ENCODE data around the gene EPS15.
"Not testable (repeated sequence)": the region's sequence is repeated elsewhere in the genome, so short reads cannot be mapped to it uniquely, and the experiment has no call there.

EPS15 gene

DNA sequence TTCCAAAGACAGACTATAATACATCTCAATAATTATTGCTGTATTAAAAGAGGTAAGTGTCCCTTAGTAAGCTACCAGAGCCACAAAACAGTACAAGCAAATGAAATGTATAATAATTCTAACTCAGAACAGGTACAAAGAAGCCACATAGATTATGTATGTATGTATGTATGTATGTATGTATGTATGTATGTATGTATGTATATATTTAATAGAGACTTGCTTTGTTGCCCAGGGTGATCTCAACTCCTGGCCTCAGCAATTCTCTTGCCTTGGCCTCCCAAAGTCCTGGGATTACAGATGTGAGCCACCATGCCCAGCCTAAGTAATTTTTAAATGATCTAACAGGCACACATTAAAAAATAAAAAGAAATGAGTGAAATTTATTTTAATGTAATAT is 86.9 kb downstream of the EPS15 start:
- no peak for DNase-seq

GRCh38 chr1:51427438-51427837 is 91.6 kb downstream of the EPS15 start:
- DNase-seq = no peak

- no peak for DNase-seq
Observed at GRCh38 chr1:51425955-51426354, 93.1 kb downstream of the EPS15 start.

- DNase-seq = no peak
Observed at GRCh38 chr1:51425273-51425672, 93.8 kb downstream of the EPS15 start.

DNA sequence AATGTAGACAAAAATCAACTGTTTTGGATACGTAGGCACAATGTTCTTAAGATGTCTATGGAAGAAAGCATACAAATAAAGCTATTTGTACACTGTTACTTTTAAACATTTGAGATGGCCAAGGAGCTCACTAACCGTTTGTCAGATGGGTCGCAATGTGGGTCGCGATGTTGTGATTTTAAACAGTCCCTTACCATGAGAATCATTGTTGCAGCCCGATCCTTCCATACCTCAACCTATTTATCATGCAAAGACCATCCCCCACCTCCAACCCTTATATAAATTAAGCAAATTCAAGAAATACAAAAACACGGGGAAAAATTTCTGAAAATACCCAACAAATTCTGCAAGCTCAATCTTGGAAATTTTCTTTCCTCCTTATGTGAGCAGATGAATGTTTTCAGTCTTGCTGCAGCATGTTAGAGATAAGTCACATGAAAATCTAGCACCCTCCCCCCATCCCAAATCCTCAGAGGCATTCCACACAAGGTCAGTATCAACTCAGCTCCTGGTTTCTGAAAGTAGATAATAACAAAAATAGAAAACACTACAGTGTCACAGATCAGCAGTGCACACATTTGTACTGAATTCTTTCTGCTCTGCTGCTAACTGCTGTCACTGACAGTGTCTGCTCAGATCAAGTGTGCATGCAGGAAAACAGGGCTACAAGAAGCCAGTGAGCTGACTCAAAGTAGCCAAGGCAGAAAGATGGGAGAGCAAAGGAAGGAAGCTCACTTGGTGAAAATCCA is 95.8 kb downstream of the EPS15 start:
- DNase-seq = peak in 9 of 56 donors; percentile 2 to 31 (median 6)

- peak in 1 of 56 donors; percentile 9 for DNase-seq
Observed at GRCh38 chr1:51422367-51423072, 96.5 kb downstream of the EPS15 start.

DNA sequence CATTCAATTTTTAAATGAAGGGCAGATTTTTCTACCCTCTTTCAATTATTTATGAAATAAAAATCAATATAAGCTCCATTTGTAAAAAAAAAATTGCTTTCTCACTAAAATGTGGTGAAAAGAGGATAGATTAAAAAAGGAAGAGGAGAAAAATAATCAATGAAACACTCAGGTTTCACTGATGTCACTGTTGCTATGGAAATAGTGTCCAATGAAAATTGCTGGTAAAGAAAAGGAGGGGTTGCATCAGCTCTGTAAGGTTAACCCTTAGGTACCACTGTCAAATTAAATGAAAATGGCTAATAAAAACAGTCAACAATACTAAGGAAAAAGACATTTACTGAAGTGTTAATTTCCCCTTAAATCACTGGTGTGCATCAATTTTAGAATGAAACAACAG is 97.1 kb downstream of the EPS15 start:
- DNase-seq = peak in 1 of 56 donors; percentile 18

- DNase-seq = no peak
Observed at GRCh38 chr1:51420867-51421627, 98.0 kb downstream of the EPS15 start.

DNA sequence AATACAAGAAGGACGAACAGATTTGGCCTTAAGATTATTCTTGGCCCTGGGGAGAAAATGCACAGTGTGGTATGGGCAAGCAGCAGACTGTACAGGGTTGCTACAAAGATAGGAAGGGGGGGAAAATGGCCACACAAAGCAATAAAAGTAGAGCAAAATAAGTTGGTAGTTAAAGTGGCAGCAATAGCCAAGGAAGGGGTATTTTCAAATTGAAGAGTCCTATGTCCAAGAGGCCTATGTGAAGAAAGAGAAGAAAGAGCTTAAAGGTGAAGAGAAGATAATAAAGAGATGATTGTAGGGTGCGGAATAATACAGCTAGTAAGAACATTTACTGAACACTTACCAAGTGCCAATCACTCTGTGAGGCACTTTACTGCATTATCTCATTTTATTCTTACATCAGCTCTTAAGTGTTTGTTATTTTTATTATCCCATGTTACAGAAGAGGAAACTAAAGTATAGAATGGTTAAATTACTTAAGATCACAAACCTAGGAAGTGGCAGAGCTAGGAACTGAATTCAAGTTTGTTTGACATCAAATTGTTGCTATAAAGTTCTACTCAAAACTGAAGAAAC is 100.6 kb downstream of the EPS15 start:
- DNase-seq = no peak

- no peak for DNase-seq
Observed at GRCh38 chr1:51417496-51418383, 101.3 kb downstream of the EPS15 start.

GRCh38 chr1:51416910-51417309 is 102.2 kb downstream of the EPS15 start:
- DNase-seq = no peak

- peak in 2 of 56 donors; percentile 1 to 2 for DNase-seq
Observed at GRCh38 chr1:51415963-51416362, 103.1 kb downstream of the EPS15 start.

- DNase-seq = no peak
Observed at GRCh38 chr1:51414811-51415210, 104.3 kb downstream of the EPS15 start.

GRCh38 chr1:51411820-51412219 is 107.2 kb downstream of the EPS15 start:
- DNase-seq = not testable (repeated sequence)

DNA sequence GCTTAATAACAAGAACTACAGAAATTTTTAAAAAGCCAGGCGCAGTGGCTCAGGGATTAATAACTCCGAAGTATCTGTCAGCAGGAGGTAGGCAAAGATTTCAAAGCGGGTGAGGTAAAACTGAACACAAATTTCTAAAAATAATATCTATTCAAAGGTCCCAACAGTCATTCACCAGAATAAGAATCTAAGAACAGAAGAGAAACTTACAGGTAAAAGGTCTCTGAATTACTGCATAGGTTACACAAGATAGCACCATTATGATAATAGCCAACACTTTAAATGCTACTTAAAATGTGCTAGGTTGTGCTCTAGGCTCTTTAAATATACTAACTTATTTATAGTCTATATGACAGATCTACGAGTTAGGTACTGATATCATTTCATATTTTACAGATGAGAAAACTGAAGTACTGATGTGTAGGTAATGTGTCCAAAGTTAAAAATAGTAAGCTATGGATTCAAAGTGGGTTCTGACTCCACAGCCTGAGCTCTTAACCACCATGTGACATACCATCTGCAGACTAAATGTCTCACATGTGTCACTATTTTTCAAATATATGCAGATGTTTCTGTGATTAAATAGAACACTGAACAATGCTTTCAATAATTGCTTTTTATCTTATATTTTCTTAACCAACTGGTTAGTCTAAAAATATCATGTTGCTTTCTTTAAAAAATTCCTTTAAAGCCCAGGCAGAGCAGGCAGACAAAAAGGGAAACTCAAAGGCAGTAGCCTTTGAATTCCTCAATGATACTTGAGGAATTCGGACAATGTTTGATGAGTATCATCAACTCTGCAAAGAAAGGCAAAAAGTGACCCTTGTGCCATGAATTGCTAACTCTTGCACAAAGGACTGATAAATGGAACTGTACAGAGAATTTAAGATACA is 108.3 kb downstream of the EPS15 start:
- no peak for DNase-seq

- DNase-seq = not testable (repeated sequence)
Observed at GRCh38 chr1:51409755-51410541, 109.1 kb downstream of the EPS15 start.

GRCh38 chr1:51392241-51392640 is 126.8 kb downstream of the EPS15 start:
- no peak for DNase-seq

DNA sequence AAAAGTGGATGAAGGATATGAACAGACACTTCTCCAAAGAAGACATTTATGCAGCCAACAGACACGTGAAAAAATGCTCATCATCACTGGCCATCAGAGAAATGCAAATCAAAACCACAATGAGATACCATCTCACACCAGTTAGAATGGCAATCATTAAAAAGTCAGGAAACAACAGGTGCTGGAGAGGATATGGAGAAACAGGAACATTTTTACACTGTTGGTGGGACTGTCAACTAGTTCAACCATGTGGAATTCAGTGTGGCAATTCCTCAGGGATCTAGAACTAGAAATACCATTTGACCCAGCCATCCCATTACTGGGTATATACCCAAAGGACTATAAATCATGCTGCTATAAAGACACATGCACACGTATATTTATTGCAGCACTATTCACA is 128.4 kb downstream of the EPS15 start:
- not testable (repeated sequence) for DNase-seq

DNA sequence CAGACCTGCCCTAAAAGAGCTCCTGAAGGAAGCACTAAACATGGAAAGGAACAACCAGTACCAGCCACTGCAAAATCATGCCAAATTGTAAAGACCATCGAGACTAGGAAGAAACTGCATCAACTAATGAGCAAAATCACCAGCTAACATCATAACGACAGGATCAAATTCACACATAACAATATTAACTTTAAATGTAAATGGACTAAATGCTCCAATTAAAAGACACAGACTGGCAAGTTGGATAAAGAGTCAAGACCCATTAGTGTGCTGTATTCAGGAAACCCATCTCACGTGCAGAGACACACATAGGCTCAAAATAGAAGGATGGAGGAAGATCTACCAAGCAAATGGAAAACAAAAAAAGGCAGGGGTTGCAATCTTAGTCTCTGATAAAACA is 131.8 kb downstream of the EPS15 start:
- DNase-seq = not testable (repeated sequence)

All from amygdala (tissue), 56 donors.